T-helper 2 cell treated with Interferon-gamma antibody and Interleukin-4, amounts not matched to agents 100 ng/mL and 5 ng/mL, for 36 hours (primary cell): Measurements from ENCODE around the gene HIVEP3. TPM values are rescaled to one million over a fixed set of nuclear protein-coding genes. Genes with fewer than 3 reads are reported as not detected.

Experiments
- intact Hi-C: fragments of 100-400 bp; cut with micrococcal nuclease; formaldehyde crosslinking; loops from one replicate; pipeline ENCODE4 v1.15.1; 2023
- total RNA-seq: library from RNA; stranded (reverse); gene quantifications from 2 replicates; pipeline ENCODE4 v1.2.3, GENCODE V29; 2022

HIVEP3 gene
- total RNA-seq, 1 donor from 2014 or later = 20.3 TPM

- intact Hi-C loops = no loop called here
Measured at GRCh38 chr1:41532206-41532975, 386.3 kb downstream of the HIVEP3 start.

- intact Hi-C loops = no loop called here
Measured at GRCh38 chr1:41530411-41530810, 388.3 kb downstream of the HIVEP3 start.

GRCh38 chr1:41529621-41530395 is 388.9 kb downstream of the HIVEP3 start:
- intact Hi-C loops = no loop called here

- intact Hi-C loops = no loop called here
Measured at GRCh38 chr1:41528726-41529605, 389.8 kb downstream of the HIVEP3 start.

GRCh38 chr1:41528106-41528505 is 390.6 kb downstream of the HIVEP3 start:
- intact Hi-C loops = no loop called here

GRCh38 chr1:41526956-41527561 is 391.7 kb downstream of the HIVEP3 start:
- intact Hi-C loops = no loop called here

GRCh38 chr1:41525891-41526587 is 392.7 kb downstream of the HIVEP3 start:
- intact Hi-C loops = no loop called here

- intact Hi-C loops = no loop called here
Measured at GRCh38 chr1:41524676-41525675, 393.7 kb downstream of the HIVEP3 start.

- intact Hi-C loops = no loop called here
Measured at GRCh38 chr1:41523949-41524675, 394.6 kb downstream of the HIVEP3 start.

- intact Hi-C loops = no loop called here
Measured at GRCh38 chr1:41523071-41523470, 395.7 kb downstream of the HIVEP3 start.

- intact Hi-C loops = no loop called here
Measured at GRCh38 chr1:41521766-41522165, 397.0 kb downstream of the HIVEP3 start.

- intact Hi-C loops = no loop called here
Measured at GRCh38 chr1:41520951-41521752, 397.6 kb downstream of the HIVEP3 start.

GRCh38 chr1:41519667-41520066 is 399.1 kb downstream of the HIVEP3 start:
- intact Hi-C loops = no loop called here

- intact Hi-C loops = no loop called here
Measured at GRCh38 chr1:41518471-41518870, 400.3 kb downstream of the HIVEP3 start.

GRCh38 chr1:41517062-41517438 is 401.7 kb downstream of the HIVEP3 start:
- intact Hi-C loops = no loop called here

GRCh38 chr1:41516168-41517061 is 402.3 kb downstream of the HIVEP3 start:
- intact Hi-C loops = no loop called here

- intact Hi-C loops = no loop called here
Measured at GRCh38 chr1:41515778-41516167, 402.9 kb downstream of the HIVEP3 start.
